ENCODE measurements around the gene TMEFF2. TPM values are rescaled to one million over a fixed set of nuclear protein-coding genes. Genes with fewer than 3 reads are reported as not detected.
A peak's percentile ranks its signal among the peaks of the same experiment; 100 is the strongest.
"Not testable (repeated sequence)": the region's sequence is repeated elsewhere in the genome, so short reads cannot be mapped to it uniquely, and the experiment has no call there.

The TMEFF2 gene
- total RNA-seq, 1 donor, result not detected

GRCh38 chr2:191922736-191923651 is 271.7 kb downstream of the TMEFF2 start:
- no peak for DNase-seq (ENCODE audit: low read depth)
- TF ChIP-seq CTCF (IDR thresholded peaks at IDR 0.05; ENCODE audit: insufficient read depth, low read depth, low read length), result no peak
- H3K4me3 ChIP-seq (ENCODE audit: low read depth, low read length), result no peak overlapping the region

GRCh38 chr2:191921650-191922049 is 273.1 kb downstream of the TMEFF2 start:
- DNase-seq (ENCODE audit: low read depth); H3K4me3 ChIP-seq (ENCODE audit: low read depth, low read length): not testable (repeated sequence)

GRCh38 chr2:191920502-191920901 is 274.2 kb downstream of the TMEFF2 start:
- TF ChIP-seq CTCF (IDR thresholded peaks at IDR 0.05; ENCODE audit: insufficient read depth, low read depth, low read length), result no peak
- DNase-seq (ENCODE audit: low read depth), result no peak
- H3K4me3 ChIP-seq (ENCODE audit: low read depth, low read length), result no peak overlapping the region

GRCh38 chr2:191917967-191918651 is 276.6 kb downstream of the TMEFF2 start:
- DNase-seq (ENCODE audit: low read depth), result no peak
- no peak for TF ChIP-seq CTCF (IDR thresholded peaks at IDR 0.05; ENCODE audit: insufficient read depth, low read depth, low read length)
- no peak overlapping the region for H3K4me3 ChIP-seq (ENCODE audit: low read depth, low read length)

- H3K4me3 ChIP-seq (ENCODE audit: low read depth, low read length), result no peak overlapping the region
- no peak for TF ChIP-seq CTCF (IDR thresholded peaks at IDR 0.05; ENCODE audit: insufficient read depth, low read depth, low read length)
- peak; percentile 5 for DNase-seq (ENCODE audit: low read depth)
Measured at GRCh38 chr2:191917430-191917881, 277.3 kb downstream of the TMEFF2 start.

- H3K4me3 ChIP-seq (ENCODE audit: low read depth, low read length), result no peak overlapping the region
- DNase-seq (ENCODE audit: low read depth), result no peak
- no peak for TF ChIP-seq CTCF (IDR thresholded peaks at IDR 0.05; ENCODE audit: insufficient read depth, low read depth, low read length)
Measured at GRCh38 chr2:191916826-191917225, 277.9 kb downstream of the TMEFF2 start.

- DNase-seq (ENCODE audit: low read depth), result no peak
- H3K4me3 ChIP-seq (ENCODE audit: low read depth, low read length), result no peak overlapping the region
- TF ChIP-seq CTCF (IDR thresholded peaks at IDR 0.05; ENCODE audit: insufficient read depth, low read depth, low read length), result no peak
Measured at GRCh38 chr2:191915750-191916149, 279.0 kb downstream of the TMEFF2 start.

Data from fibroblast of villous mesenchyme (primary cell).